Measurements from ENCODE around the gene SLC2A6.

GRCh38 chr9:133495327-133496293 is 16.7 kb upstream of the SLC2A6 start:
- no peak for TF ChIP-seq CTCF (IDR thresholded peaks at IDR 0.05)
- no peak for TF ChIP-seq ZFX (IDR thresholded peaks at IDR 0.05; ENCODE audit: borderline replicate concordance)
